H1 (cell line): ENCODE results near the gene GAS6. TPM values are rescaled to one million over a fixed set of nuclear protein-coding genes. Genes with fewer than 3 reads are reported as not detected.

ENCODE experiments used
- CTCF ChIA-PET: fragments of 300-600 bp; sonication (Branson Sonifier 250); formaldehyde crosslinking; loops from one replicate; lab custom pipeline; 2021; ENCODE audit not compliant: partially characterized antibody; lab: Charles Lee
- POLR2A ChIA-PET: fragments of 300-600 bp; sonication (Branson Sonifier 250); formaldehyde crosslinking; loops from one replicate; lab custom pipeline; 2021; ENCODE audit warnings: inconsistent platforms; ENCODE audit not compliant: partially characterized antibody; lab: Charles Lee
- DNase-seq, 2 experiments: peaks; one replicate each; pipeline versions ENCODE4 v3.0.0 to v3.0.0-alpha.2; 2010 to 2022; ENCODE audit warnings: low spot score in 2 of 2, low read depth in 1 of 2, mixed read lengths in 1 of 2
- FAIRE-seq: peaks from 2 replicates; lab custom pipeline; 2011; peaks lifted over from hg19 to GRCh38; lab: Jason Lieb, UNC
- H2AFZ ChIP-seq: 2 replicates; pipeline ENCODE4 v1.8.1; 2012; ENCODE audit warnings: low read length, inconsistent platforms
- H2AK5ac ChIP-seq: 2 replicates; pipeline ENCODE4 v1.6.1; 2013; ENCODE audit warnings: low read depth, low read length
- H2BK120ac ChIP-seq: replicated peaks from 2 replicates; pipeline ENCODE3; 2013; ENCODE audit warnings: low read depth, low read length, inconsistent platforms
- H2BK12ac ChIP-seq: 2 replicates; pipeline ENCODE4 v1.6.1; 2013; ENCODE audit warnings: low read depth, low read length
- H2BK15ac ChIP-seq: 2 replicates; pipeline ENCODE4 v1.6.1; 2013; ENCODE audit warnings: low read length
- H2BK20ac ChIP-seq: 2 replicates; pipeline ENCODE4 v1.6.1; 2013; ENCODE audit warnings: low read length
- H2BK5ac ChIP-seq: 2 replicates; pipeline ENCODE4 v1.6.1; 2013; ENCODE audit warnings: low read depth, low read length
- H3K14ac ChIP-seq: 2 replicates; pipeline ENCODE4 v1.6.1; 2013; ENCODE audit warnings: inconsistent platforms; ENCODE audit not compliant: insufficient read length
- H3K18ac ChIP-seq: 2 replicates; pipeline ENCODE4 v1.6.1; 2013; ENCODE audit warnings: low read length; ENCODE audit errors: extremely low read depth
- H3K23ac ChIP-seq: 2 replicates; pipeline ENCODE4 v1.6.1; 2013; ENCODE audit warnings: inconsistent platforms; ENCODE audit not compliant: insufficient read length
- H3K23me2 ChIP-seq: 2 replicates; pipeline ENCODE4 v1.6.1; 2013; ENCODE audit warnings: low read depth, low read length
- H3K27ac ChIP-seq: 2 replicates; pipeline ENCODE4 v1.6.1; 2011; ENCODE audit warnings: low read depth, low read length, inconsistent platforms
- H3K27me3 ChIP-seq, 4 experiments: replicated peaks in 1 of 4; 1 replicate in 1 of 4; 2 replicates in 3 of 4; pipeline versions ENCODE4 v1.6.1 to v1.8.1; 2011 to 2013; ENCODE audit warnings: low read length in 3 of 4, mild to moderate bottlenecking in 3 of 4, inconsistent platforms in 2 of 4, mixed read lengths in 2 of 4, moderate library complexity in 1 of 4; ENCODE audit not compliant: control insufficient read depth in 3 of 4, insufficient read depth in 3 of 4; ENCODE audit errors: extremely low read depth in 1 of 4
- H3K36me3 ChIP-seq, 4 experiments: 2 replicates each; pipeline versions ENCODE4 v1.6.1 to v1.8.1; 2011 to 2013; ENCODE audit warnings: mild to moderate bottlenecking in 4 of 4, low read length in 3 of 4, moderate library complexity in 2 of 4, control low read depth in 1 of 4, inconsistent platforms in 1 of 4; ENCODE audit not compliant: insufficient read depth in 4 of 4, control insufficient read depth in 2 of 4
- H3K4ac ChIP-seq: replicated peaks from 2 replicates; pipeline ENCODE3; 2013; ENCODE audit warnings: low read length, low read depth, mixed read lengths, inconsistent platforms; ENCODE audit not compliant: insufficient read length
- H3K4me1 ChIP-seq, 4 experiments: replicated peaks in 1 of 4; 1 replicate in 1 of 4; 2 replicates in 3 of 4; pipeline versions ENCODE4 v1.6.1 to v1.8.1; 2011 to 2013; ENCODE audit warnings: low read length in 3 of 4, inconsistent platforms in 2 of 4, mixed read lengths in 1 of 4; ENCODE audit not compliant: insufficient read depth in 4 of 4, control insufficient read depth in 3 of 4
- H3K4me2 ChIP-seq, 2 experiments: 2 replicates each; pipeline versions ENCODE4 v1.6.1 to v1.8.1; 2011 to 2013; ENCODE audit warnings: low read depth in 2 of 2, low read length in 2 of 2, control low read depth in 1 of 2, inconsistent platforms in 1 of 2, mild to moderate bottlenecking in 1 of 2; ENCODE audit not compliant: insufficient read depth in 1 of 2
- H3K4me3 ChIP-seq, 4 experiments: fragments of 200-600, 300-600 bp in 1 of 4; sonication (generic), shearing (Covaris generic), sonication (Bioruptor Twin) in 1 of 4; 2 replicates each; pipeline versions ENCODE4 v1.5.1 to v1.8.1; 2011 to 2016; ENCODE audit warnings: low read length in 4 of 4, low read depth in 3 of 4, control low read depth in 2 of 4, inconsistent platforms in 2 of 4, mild to moderate bottlenecking in 2 of 4, mixed read lengths in 1 of 4, moderate library complexity in 1 of 4; ENCODE audit not compliant: insufficient read depth in 2 of 4; ENCODE audit errors: extremely low read depth in 1 of 4
- H3K56ac ChIP-seq: replicated peaks from 2 replicates; pipeline ENCODE3; 2013; ENCODE audit warnings: low read depth, mild to moderate bottlenecking, mixed read lengths, low read length, inconsistent platforms; ENCODE audit not compliant: insufficient read length
- H3K79me1 ChIP-seq: 2 replicates; pipeline ENCODE4 v1.6.1; 2013; ENCODE audit warnings: low read depth, low read length, control low read depth
- H3K79me2 ChIP-seq, 2 experiments: 2 replicates each; pipeline versions ENCODE4 v1.6.1 to v1.8.1; 2012 to 2013; ENCODE audit warnings: low read length in 2 of 2, mild to moderate bottlenecking in 2 of 2, inconsistent platforms in 1 of 2; ENCODE audit not compliant: insufficient read depth in 2 of 2, control insufficient read depth in 1 of 2
- H3K9ac ChIP-seq, 4 experiments: replicated peaks in 1 of 4; 1 replicate in 1 of 4; 2 replicates in 3 of 4; pipeline versions ENCODE4 v1.6.1 to v1.8.1; 2011 to 2013; ENCODE audit warnings: low read depth in 3 of 4, low read length in 3 of 4, control low read depth in 2 of 4, mild to moderate bottlenecking in 2 of 4, moderate library complexity in 2 of 4, inconsistent platforms in 1 of 4; ENCODE audit errors: extremely low read depth in 1 of 4
- H3K9me3 ChIP-seq, 2 experiments: 2 replicates each; pipeline versions ENCODE4 v1.6.1 to v1.8.1; 2012 to 2013; ENCODE audit warnings: mild to moderate bottlenecking in 2 of 2, moderate library complexity in 2 of 2, control low read depth in 1 of 2, inconsistent platforms in 1 of 2, low read depth in 1 of 2, low read length in 1 of 2, mixed read lengths in 1 of 2; ENCODE audit not compliant: insufficient read depth in 2 of 2
- H4K20me1 ChIP-seq, 2 experiments: replicated peaks in 1 of 2; 2 replicates each; pipeline versions ENCODE3 to v1.8.1; 2011 to 2013; ENCODE audit warnings: inconsistent platforms in 2 of 2, low read length in 2 of 2, mild to moderate bottlenecking in 1 of 2; ENCODE audit not compliant: insufficient read depth in 2 of 2, control insufficient read depth in 1 of 2
- H4K5ac ChIP-seq: 2 replicates; pipeline ENCODE4 v1.6.1; 2013; ENCODE audit warnings: low read length, low read depth, mixed read lengths, inconsistent platforms; ENCODE audit not compliant: insufficient read length
- H4K8ac ChIP-seq: 2 replicates; pipeline ENCODE4 v1.8.0; 2013; ENCODE audit warnings: mild to moderate bottlenecking, moderate library complexity, low read length, inconsistent platforms; ENCODE audit not compliant: insufficient read depth; ENCODE audit errors: extremely low read depth
- H4K91ac ChIP-seq: replicated peaks from 2 replicates; pipeline ENCODE3; 2013; ENCODE audit warnings: low read length, mixed read lengths, inconsistent platforms; ENCODE audit not compliant: insufficient read length
- CREB1 ChIP-seq: IDR thresholded peaks from 2 replicates; pipeline ENCODE4 v1.6.1; 2012; ENCODE audit warnings: inconsistent platforms
- FOSL1 ChIP-seq: IDR thresholded peaks from 2 replicates; pipeline ENCODE4 v1.6.1; 2011; ENCODE audit warnings: mild to moderate bottlenecking, low read depth, low read length, moderate library complexity; ENCODE audit not compliant: insufficient read depth
- GABPA ChIP-seq: IDR thresholded peaks from 2 replicates; pipeline ENCODE4 v1.6.1; 2011; ENCODE audit warnings: mild to moderate bottlenecking, low read length, moderate library complexity, borderline replicate concordance; ENCODE audit not compliant: insufficient read depth
- HDAC2 ChIP-seq, 2 experiments: fragments of 300-600 bp in 1 of 2; sonication (generic) in 1 of 2; IDR thresholded peaks; 2 replicates each; pipeline ENCODE4 v1.6.1; 2011 to 2012; ENCODE audit warnings: low read depth in 2 of 2, low read length in 2 of 2, mild to moderate bottlenecking in 2 of 2, moderate library complexity in 2 of 2, borderline replicate concordance in 1 of 2, inconsistent platforms in 1 of 2
- PHF8 ChIP-seq: fragments of 200-600 bp; sonication (generic); conservative IDR thresholded peaks from 2 replicates; pipeline ENCODE4 v1.7.1; 2012; ENCODE audit warnings: low read depth, mild to moderate bottlenecking, inconsistent platforms, low read length, moderate library complexity
- SP1 ChIP-seq: IDR thresholded peaks from 2 replicates; pipeline ENCODE4 v1.6.1; 2011; ENCODE audit warnings: low read depth, low read length
- TEAD4 ChIP-seq: IDR thresholded peaks from 2 replicates; pipeline ENCODE4 v1.6.1; 2012; ENCODE audit warnings: low read depth, low read length, inconsistent platforms, mixed read lengths
- WGBS, 2 experiments: shearing (Covaris generic) in 1 of 2; methylation state at CpG; one replicate each; pipeline versions ENCODE4 v1.1.6 to v1.1.7; 2013 to 2015; ENCODE audit warnings: low lambda C conversion rate in 2 of 2, mixed read lengths in 2 of 2, inconsistent platforms in 1 of 2, low coverage in 1 of 2, missing lambda C conversion rate in 1 of 2; ENCODE audit not compliant: insufficient replicate concordance in 2 of 2, insufficient coverage in 1 of 2, insufficient read length in 1 of 2; ENCODE audit errors: extremely low coverage in 1 of 2, missing lambda C conversion rate in 1 of 2; 5-methylcytosine and 5-hydroxymethylcytosine counted together
- polyA plus RNA-seq, 7 experiments: library from polyadenylated mRNA; depleted of rRNA in 3 of 7; stranded (reverse) in 5 of 7; unstranded in 2 of 7; fragments of >200 nt in 5 of 7; fragments of 200-250 nt in 2 of 7; gene quantifications; 1 replicate in 5 of 7; 2 replicates in 1 of 7; 4 replicates in 1 of 7; pipeline versions ENCODE4 v1.2.1 to v1.2.3, GENCODE V29; 2011 to 2013; ENCODE audit warnings: missing spikeins in 2 of 7, mixed read lengths in 2 of 7
- total RNA-seq: library from RNA; stranded (reverse); fragmentation: NEBNext Ultra II Directional; extraction: Animal tissue kit (Norgen Biotek cat#: 25700); gene quantifications from 2 replicates; pipeline ENCODE4 v1.2.1, GENCODE V29; 2021
- TF ChIP-seq, protein P1 (sequence below): IDR thresholded peaks from 2 replicates; pipeline ENCODE4 v1.6.1; 2012; ENCODE audit warnings: inconsistent platforms
- TF ChIP-seq, protein P2 (sequence below), 3 experiments: IDR thresholded peaks; 1 replicate in 2 of 3; 2 replicates in 1 of 3; pipeline versions ENCODE4 v1.5.1 to v1.6.1; 2011; ENCODE audit warnings: low read length in 3 of 3, mild to moderate bottlenecking in 3 of 3, inconsistent platforms in 2 of 3, low read depth in 1 of 3, moderate library complexity in 1 of 3; ENCODE audit not compliant: insufficient read depth in 1 of 3; ENCODE audit errors: control extremely low read depth in 1 of 3

GAS6 gene
- total and polyA plus RNA-seq, 2 of the 8 experiments (the other 6 are each of a cell fraction or from before 2014, with no cell fraction given), result 18.6 to 31.0 TPM

DNA sequence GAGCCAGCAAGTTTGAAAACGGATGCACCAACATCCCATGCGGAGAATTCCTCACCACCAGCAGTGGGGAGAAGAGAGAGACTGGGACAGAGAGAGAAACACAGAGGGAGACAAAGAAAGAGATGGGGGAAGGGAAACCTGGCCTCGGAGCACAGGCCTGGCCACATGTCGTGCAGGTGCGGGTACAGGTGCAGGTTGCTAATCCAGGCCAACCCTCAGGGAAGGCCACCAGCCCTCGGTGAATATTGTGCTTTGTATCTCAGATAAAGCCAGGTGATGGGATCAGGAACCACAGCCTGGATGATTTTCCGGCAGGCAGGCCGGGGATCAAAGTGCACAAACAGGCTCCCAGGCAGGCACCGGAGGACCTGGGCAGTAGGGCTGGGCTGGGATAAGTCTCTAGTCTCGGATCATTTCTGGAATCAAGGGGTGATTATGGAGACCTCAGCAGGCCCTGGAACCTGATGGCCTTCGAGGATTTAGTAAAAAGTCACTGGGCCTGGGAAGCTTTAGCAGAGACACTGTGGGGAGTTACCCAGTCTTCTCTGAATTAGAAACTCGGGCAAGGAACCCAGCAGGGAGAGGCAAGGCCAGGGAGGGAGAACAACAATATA lies 3.7 kb downstream of the GAS6 start:
- Histone ChIP-seq H4K20me1 (peaks cover 0 to 9% of the 10 kb centered on the region in 2 experiments), H4K8ac (peak overlapping the region; percentile 63), H3K27me3 (peaks cover 0 to 20% (median 14%) of the 10 kb centered on the region in 4 experiments; a peak in 6 of 7 replicates), H4K91ac (peak overlapping the region; percentile 99), H2BK15ac (no peak overlapping the region), H3K23me2 (peaks cover 3% of the 10 kb centered on the region), H2BK12ac (peak overlapping the region; percentile 99), H3K79me2 (peaks cover 10 to 30% of the 10 kb centered on the region in 2 experiments), H3K4me1 (peaks cover 16 to 49% (median 30%) of the 10 kb centered on the region in 4 experiments), H3K23ac (no peak overlapping the region), H3K4me3 (peak overlapping the region in 1 of 4 experiments; percentile 25; a peak in 1 of 8 replicates), H3K56ac (peak overlapping the region; percentile 28), H3K4ac (peak overlapping the region; percentile 92), H3K79me1 (peaks cover 6% of the 10 kb centered on the region), H2BK120ac (peak overlapping the region; percentile 92), H3K9ac (peak overlapping the region in 1 of 4 experiments; percentile 50; a peak in 3 of 7 replicates), H3K4me2 (peak overlapping the region; percentile 51 to 62; a peak in 3 of 4 replicates), H2AFZ (no peak overlapping the region), H3K9me3 (0 out of 4 replicates have a peak, but pooled peaks cover 0 to 2% of the 10 kb centered on the region in 2 experiments), H3K36me3 (no peaks in the 10 kb centered on the region; a peak in 2 of 8 replicates), H3K14ac (no peak overlapping the region), H2BK5ac (peak overlapping the region; percentile 97), H3K27ac (peak overlapping the region; percentile 94), H3K18ac (peak overlapping the region; percentile 96), H2AK5ac (peak overlapping the region; percentile 100; the same call in 1 of the 2 replicates), H2BK20ac (peak overlapping the region; percentile 90), H4K5ac (peak overlapping the region; percentile 53)
- DNase-seq, result peak in 1 of 2 experiments; percentile 53
- POLR2A ChIA-PET, result interaction anchor here (1.2 kb wide), 1 partner anchor 8 kb away, joined by 3 read pairs; no protein-coding TSS in a partner anchor
- CTCF ChIA-PET, result no interaction called here
- 53% methylated on average over 12 of the region's 12 CpGs; no CpG with 5 or more reads in 1 of the 2 experiments for WGBS, 2 experiments
- peak; percentile 62 for FAIRE-seq
- TF ChIP-seq FOSL1 (no peak), HDAC2 (IDR thresholded peaks at IDR 0.05; ENCODE audit: borderline replicate concordance in 1 of 2, low read depth in 2 of 2, low read length in 2 of 2) (no peak), SP1 (0 out of 2 replicates have a peak, but pooled peaks have one; percentile 35), GABPA (no peak), CREB1 (no peak), TEAD4 (no peak), PHF8 (no peak)
- TF ChIP-seq, protein P1, sequence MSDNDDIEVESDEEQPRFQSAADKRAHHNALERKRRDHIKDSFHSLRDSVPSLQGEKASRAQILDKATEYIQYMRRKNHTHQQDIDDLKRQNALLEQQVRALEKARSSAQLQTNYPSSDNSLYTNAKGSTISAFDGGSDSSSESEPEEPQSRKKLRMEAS, result peak; percentile 98
- TF ChIP-seq, protein P2, sequence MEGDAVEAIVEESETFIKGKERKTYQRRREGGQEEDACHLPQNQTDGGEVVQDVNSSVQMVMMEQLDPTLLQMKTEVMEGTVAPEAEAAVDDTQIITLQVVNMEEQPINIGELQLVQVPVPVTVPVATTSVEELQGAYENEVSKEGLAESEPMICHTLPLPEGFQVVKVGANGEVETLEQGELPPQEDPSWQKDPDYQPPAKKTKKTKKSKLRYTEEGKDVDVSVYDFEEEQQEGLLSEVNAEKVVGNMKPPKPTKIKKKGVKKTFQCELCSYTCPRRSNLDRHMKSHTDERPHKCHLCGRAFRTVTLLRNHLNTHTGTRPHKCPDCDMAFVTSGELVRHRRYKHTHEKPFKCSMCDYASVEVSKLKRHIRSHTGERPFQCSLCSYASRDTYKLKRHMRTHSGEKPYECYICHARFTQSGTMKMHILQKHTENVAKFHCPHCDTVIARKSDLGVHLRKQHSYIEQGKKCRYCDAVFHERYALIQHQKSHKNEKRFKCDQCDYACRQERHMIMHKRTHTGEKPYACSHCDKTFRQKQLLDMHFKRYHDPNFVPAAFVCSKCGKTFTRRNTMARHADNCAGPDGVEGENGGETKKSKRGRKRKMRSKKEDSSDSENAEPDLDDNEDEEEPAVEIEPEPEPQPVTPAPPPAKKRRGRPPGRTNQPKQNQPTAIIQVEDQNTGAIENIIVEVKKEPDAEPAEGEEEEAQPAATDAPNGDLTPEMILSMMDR (IDR thresholded peaks at IDR 0.05; ENCODE audit: control extremely low read depth in 1 of 3, insufficient read depth in 1 of 3, low read depth in 1 of 3, low read length in 3 of 3), result no peak
